ENCODE results near the gene TAF1D.
"Not testable (repeated sequence)": the region's sequence is repeated elsewhere in the genome, so short reads cannot be mapped to it uniquely, and the experiment has no call there.

Gene TAF1D, protein sequence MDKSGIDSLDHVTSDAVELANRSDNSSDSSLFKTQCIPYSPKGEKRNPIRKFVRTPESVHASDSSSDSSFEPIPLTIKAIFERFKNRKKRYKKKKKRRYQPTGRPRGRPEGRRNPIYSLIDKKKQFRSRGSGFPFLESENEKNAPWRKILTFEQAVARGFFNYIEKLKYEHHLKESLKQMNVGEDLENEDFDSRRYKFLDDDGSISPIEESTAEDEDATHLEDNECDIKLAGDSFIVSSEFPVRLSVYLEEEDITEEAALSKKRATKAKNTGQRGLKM

DNA sequence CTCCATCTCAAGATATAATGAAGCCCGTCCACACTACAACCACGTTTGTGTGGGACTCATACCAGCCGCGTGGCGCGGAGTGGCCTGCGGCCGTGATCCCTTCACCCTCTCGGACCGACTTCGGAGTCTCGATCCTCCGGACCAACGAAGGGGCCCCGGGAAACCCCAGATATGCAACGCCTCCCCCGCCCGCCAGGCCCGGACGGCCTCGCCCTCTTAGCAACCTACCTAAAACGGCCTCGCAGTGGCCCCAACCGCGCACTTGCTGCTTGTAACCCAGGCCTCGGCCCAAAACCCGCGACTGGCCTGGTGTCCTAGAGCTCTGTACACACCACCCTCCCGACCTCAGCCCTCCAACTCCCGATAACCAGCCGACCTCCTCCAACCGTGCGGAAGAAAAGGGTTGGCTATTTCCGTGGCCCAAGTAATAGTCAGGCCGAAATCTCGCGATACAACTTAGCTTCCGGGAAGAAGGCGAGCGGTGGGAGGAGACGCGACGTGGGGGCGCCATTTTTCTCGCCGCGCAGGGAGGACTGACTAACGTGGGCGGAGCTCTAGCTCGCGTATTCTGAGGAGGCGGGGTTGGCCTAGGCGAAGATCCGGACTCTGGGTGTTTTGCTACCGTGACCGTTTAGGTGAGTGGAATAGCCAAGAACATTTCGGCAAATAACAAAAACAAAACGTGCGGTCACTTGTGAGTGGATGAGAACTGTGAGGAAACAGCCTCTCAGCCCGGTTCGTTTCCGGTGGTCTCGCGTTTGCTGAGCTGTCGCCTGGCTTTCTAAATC lies at the start of gene TAF1D, which contains the start of gene C11orf54:
TAF1D (minus strand) TSS at position 402 of the 788 bp plus-strand sequence. CDS start 2,191 bp downstream, outside the sequence.
C11orf54 (plus strand) TSS at position 579 of the 788 bp plus-strand sequence. CDS start 5,722 bp downstream, outside the sequence.
- DNase-seq = peak; percentile 98 to 100 (median 99)

DNA sequence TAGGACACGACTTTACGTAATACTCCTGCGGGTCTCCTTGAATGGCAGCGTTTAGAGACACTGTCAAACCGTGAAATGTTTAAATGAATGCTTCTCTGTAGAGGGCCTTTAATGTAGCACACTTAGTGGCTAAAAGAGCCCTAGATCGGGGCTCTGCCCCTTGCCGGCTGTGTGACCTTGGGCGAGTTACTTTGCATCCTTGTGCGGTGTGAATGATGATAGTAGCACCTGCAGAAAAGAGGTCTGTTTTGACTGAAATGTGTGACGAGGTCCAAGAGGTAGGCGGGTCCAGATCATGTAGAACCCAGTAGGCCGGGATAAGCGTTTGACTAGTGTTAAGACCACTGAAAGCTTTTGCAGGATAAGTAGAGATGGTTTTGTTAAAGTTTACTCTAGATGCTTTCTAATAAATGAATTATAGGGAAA lies 43.7 kb upstream of the TAF1D start:
- peak in 1 of 3 experiments; percentile 81 for DNase-seq

DNA sequence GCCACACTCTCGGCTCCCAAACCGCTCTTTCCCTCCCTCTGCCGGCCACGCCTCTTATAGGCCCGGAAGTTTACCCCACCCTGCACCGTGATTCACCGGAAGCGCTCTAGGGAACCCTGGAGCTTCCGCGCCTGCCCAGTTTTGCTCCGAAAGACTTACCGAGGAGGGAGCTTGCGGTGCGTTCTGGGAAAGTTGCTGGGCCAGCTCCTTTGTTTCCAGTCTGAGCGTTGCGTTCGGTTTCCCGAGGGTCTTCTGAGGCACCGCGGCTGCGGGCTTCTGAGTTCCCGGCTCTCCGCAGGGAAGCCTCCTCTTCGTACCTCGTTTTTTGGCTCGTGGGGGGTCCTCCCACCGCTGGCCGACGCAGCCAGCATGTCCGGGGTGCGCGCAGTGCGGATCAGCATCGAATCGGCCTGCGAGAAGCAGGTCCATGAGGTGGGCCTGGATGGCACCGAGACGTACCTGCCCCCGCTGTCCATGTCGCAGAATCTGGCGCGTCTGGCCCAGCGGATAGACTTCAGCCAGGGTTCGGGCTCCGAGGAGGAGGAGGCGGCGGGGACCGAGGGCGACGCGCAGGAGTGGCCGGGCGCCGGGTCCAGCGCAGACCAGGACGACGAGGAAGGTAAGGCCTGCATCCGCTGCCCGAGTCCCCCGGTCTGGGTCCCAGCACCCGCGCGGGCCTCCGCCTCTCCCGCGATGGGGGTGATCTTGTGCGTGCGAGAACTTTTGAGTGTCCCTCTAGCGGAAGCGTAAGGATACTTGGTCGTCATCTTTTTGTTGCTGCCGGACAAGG lies 43.0 kb upstream of the TAF1D start, which contains the start of gene MED17:
MED17 (plus strand) TSS at position 138 of the 790 bp plus-strand sequence; CDS start at position 370, 232 bp downstream.
- peak; percentile 93 to 99 (median 96) for DNase-seq

DNA sequence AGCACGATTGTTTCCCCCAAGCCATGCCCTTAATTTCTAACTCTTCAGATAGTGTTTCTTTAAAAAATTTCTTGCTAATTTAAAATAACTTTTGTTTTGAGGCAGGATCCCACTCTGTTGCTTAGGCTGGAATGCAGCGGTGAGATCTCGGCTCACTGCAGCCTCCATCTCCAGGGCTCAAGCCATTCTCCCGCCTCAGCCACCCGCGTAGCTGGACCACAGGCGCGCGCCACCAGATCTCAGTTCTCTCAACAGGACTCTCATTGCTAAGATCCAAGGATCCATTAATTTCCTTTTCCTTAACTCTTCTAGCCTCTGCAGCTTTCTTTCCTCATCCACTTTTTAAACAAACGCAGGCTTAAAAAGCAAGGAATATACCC lies 42.5 kb upstream of the TAF1D start:
- DNase-seq = no peak

DNA sequence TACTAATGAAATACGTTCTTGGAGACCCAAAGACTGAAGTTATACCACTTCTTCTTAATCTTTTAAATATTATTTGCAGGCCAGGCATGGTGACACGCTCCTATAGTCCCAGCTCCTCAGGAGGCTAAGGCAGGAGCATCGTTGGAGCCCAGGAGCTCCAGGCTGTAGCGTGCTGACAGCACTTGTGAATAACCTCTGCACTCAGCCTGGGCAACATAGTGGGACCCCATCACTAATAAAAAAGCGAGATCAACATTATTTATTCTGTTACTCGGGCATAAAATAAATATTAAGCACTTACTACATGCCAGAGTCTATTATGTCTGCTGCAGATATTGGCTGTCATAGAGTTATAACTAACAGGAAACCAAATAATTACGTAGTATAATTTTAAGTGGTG lies 42.1 kb upstream of the TAF1D start:
- DNase-seq = no peak

DNA sequence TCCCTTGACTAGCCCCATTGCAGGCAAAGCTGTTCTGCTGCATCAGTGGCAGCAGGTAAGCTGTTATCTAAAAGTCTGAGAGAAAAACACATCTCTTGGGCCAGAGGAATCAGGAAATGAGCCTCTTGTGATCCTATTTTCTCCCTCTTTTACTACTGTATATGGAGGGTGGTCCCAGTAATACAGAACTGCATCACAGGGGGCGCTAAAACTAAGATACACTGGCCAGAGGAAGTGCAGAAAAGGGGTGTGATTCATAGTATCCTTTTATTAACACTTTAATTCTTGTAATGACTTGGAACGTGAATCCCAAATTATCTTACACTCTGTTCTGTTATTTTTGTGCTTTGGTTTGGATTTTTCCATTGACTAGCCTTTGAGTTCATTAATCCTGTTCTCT lies 34.0 kb upstream of the TAF1D start:
- DNase-seq = no peak

DNA sequence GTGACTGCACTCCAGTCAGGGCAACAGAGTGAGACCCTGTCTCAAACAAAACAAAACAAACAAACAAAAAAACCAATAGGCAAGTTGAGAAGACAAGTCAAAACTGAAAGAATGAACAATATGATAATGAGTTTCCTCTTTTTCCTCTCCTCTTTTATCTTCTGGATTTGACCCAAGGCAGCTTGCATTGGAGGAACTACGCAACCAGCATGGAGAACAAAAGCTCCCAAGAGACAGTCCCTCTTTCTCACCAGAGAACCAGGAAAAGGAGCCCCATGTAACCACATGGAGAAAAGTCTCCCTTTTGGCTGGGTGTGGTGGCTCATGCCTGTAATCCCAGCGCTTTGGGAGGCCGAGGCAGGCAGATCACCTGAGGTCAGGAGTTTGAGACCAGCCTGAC lies 33.3 kb upstream of the TAF1D start:
- not testable (repeated sequence) for DNase-seq

DNA sequence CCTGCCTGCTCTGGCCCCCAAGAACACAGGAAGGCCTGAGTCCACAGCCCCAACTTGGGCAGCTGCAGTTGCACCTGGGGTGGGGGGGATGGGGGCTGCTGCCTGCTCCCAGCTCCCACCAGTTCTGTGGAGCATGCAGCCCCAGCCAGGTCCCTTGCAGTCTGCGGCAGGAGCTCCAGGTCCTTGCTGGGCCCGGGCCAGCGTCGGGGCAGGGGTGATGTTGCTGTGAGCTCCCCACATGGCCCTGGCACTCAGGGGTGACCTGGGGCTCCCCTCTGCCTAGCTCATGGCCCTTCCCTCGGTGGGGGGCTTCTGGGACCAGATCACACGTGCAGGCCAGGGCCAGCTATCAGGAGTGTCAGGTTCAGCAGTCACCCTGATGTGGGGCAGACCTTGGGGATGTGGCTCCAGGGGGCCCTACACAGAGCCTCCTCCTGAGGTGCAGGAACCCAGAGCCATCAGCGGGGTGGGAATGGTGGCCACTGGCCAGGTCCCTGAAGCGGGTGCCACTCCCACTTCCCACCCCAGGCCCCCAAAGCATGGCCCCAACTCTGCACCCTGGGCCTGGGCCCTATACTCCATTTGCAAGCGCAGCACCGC lies 32.4 kb upstream of the TAF1D start:
- DNase-seq = no peak

DNA sequence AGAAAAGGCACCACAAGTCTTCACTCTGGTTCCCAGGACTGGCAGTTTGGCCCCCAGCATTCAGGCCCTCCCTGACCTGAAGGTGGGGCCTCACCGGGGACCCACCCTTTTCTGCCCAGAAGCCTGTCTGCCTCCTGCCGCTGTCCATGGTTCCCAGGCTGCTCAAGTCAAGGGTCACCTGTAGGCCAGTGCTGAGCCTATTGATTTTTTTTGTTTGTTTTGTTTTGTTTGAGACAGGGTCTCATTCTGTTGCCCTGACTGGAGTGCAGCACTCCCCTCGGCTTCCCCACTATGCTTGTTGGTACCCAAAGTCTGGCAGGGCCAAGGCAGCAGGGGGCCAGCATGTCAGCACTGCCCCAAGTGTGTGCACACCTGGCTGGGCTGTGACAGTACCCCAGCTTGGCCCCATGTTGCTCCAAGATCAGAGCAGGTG lies 31.8 kb upstream of the TAF1D start:
- DNase-seq = no peak

DNA sequence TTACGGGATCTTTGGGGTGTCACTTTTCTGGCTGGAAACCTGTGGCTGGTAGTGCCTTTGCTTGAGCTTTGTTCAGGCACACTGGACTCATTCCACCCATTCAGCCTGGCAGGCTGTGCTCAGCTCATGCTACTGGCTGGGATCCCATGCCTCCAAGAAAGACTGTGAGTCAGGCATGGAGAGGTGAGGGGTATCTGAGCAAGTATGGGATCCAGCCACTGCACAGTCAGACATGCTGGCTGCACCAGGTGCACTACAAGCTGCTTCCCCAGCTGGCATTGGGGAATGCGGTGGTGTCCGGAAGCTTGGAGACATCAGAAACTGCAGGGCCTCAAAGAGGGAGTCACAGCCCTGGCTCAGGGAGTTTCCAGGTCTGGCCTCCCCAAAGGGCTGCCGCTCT lies 30.8 kb upstream of the TAF1D start:
- no peak for DNase-seq

DNA sequence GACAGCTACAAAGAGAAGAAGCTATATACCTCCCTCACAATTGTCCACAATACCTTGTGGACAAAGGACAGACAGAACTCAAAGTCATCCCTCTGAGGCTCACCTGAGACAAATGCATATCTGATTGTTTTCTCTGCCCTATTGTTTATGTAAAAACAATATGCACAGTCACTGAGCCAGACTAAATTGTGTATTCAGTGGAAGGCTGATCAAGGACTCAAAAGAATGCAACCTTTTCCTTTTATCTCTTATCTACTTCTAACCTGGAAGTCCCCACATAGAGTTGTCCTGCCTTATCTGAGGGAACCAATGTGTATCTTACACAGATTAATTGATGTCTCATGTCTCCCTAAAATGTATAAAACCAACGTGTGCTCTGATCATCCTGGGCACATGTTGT lies 28.9 kb upstream of the TAF1D start:
- no peak for DNase-seq

DNA sequence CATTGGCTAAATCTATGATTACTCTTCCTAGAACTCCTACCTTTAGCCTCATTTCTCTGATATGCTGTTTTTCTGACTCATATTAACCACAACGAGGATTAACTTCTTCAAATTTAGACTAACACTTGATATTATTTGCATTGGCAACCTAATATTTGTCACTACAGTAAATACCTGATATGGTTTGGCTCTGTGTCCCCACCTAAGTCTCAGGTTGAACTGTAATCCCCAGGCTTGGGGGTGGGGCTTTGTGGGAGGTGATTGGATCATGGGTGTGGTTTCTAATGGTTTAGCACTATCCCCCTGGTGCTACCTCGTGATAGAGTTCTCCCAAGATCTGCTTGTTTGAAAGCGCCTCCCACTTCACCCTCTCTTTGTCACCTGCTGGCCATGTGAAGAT lies 25.7 kb upstream of the TAF1D start:
- no peak for DNase-seq

DNA sequence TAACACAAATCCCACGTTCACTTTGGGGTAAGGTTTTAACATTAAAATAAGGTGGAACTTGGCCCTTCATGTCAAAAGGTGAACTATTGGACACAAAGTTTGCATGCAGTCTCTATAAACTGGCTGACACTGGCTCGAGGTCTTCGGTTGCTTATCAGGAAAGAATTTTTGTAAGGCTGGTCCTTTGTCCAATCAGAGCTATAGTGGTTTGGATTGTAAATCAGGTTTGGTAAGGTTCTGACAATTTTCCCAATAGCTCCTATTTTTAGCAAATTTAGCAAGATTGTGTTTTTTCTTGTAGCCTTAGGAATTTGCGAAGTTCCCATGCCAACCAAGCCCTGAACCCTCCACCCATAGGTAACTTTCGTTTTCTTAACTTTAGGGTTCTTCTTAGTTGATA lies 25.2 kb upstream of the TAF1D start:
- no peak for DNase-seq

DNA sequence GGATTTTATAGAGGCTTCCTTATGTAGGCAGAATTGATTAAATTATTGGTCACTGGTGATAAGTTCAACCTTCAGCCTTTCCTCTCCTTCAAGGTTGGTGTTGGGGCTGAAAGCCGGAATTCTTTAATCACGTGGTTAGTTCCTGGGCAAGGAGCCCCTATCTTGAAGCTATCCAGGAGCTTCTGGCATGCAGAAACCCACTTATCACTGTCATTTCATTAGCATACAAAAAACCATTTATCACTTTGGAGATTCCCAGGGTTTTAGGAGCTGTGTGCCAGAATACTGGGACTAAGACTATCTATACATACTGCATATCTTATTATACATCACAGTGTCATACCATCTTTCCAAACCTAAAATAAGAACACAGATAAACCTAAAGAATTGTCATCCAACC lies 24.3 kb upstream of the TAF1D start:
- no peak for DNase-seq

DNA sequence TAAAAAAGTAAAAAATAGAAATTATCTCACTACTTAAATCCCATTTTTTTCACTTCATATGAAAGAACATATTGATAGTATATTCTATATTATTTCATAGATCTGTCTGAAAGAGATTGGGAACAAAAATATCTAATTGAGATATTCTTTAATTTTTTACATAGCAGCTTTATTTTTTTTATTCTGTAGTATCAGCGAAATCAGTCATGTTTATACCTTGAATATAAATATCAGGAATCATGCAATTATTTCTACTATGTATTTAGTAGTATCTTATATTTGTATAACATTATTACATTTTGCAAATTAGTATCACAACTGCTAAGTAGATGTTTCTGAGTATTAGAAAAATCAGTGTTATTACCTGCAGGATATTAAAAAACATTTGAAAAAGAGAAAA lies 20.6 kb upstream of the TAF1D start:
- no peak for DNase-seq

DNA sequence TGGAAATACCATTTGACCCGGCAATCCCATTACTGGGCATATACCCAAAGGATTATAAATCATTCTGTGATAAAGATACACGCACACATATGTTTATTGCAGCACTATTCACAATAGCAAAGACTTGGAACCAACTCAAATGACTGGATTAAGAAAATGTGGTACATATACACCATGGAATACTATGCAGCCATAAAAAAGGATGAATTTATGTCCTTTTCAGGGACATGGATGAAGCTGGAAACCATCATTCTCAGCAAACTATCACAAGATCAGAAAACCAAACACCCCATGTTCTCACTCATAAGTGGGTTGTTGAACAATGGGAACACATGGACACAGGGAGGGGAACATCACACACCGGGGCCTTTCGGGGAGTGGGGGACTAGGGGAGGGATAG lies 17.8 kb upstream of the TAF1D start:
- DNase-seq = not testable (repeated sequence)

DNA sequence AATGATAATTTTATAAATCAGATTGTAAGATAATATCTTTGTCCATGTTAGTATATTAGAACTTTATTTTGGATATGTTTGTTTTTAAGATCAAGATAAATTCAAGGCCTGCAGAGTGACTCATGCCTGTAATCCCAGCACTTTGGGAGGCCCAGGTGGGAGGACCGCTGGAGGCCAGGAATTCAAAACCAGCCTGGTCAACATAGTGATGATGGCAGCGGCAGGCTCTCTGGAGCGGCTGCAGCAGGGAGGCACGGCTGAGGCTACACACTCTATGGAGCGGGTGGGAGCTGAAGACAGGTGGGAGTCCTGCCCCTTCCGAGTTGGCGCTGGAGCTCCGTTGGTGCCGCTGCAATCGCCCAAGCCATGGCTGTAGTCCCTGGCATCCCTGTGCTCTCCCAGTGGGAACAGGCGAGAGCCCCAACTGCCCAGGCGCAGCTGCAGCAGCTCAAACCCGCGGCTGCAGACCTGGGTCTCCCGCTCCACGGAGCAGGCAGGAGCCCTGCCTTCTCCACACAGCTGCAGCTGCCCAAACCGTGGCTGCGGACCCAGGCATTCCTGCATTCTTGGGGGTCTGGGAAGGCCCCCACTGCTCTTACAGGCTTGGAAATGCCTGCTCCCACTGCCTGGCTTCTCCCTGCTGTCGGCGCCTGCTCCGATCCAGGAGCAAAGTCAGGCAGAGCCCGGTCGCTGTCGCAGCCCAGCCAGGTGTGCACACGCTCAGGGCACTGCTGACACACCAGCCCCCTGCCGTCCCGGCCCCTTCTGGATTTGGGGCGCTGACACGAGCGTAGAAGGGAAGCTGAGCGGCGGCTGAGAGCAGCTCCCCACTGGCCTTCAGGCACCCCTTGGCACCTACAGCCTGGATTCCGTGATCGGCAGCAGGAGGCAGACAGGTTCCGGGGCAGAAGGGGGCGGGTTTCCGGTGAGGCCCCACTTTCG lies 16.9 kb upstream of the TAF1D start:
- DNase-seq = no peak

DNA sequence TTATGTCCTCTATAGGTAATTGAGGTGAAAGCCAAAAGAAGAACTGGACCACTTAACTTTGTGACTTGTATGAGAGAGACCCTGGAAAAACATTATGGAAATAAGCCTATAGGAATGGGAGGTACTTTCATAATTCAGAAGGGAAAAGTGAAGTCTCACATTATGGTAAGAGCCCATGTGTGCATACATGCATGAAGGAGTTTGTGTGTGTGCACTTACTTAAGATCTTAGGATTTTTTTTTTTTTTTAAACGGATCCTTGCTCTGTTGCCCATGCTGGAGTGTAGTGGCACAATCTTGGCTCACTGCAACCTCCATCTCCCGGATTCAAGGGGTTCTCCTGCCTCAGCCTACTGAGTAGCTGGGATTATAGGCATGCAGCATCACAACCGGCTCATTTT lies 16.0 kb upstream of the TAF1D start:
- no peak for DNase-seq

DNA sequence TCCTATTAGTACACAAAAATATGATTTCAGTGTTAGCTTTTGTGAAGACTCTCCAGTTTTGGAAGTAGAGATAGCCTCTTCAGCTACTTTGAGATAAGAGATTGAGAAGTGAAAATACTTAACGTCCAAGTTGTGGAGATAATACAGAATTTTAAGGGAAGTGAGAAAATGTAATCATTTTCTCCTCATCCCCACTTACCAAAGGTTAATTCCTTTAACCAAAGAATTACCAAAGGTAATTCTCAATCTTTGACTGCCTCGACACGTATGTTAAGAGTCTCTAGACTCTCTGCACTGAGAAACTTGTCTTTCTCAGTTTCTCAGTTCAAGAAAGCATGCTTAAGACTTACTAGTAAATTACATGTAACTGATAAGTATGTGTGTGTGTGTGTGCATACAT lies 15.5 kb upstream of the TAF1D start:
- no peak for DNase-seq

DNA sequence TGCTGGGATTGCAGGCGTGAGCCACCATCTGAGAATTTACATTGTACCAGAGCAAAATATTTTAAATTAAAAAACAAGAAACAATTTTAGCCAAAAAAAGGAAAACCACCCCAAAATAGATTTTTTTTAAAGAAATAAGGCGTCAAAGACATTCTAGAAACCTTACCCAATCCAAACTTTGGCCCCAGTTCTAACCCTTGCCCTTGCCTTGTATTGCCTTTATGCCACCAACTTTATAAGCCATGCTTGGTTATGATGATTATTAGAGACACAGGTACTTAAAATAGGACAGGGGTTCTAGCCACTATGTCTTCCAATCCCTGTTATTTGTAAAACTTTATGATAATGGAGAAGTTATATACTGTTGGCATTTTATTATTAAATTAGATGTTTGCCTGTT lies 11.9 kb upstream of the TAF1D start:
- no peak for DNase-seq

DNA sequence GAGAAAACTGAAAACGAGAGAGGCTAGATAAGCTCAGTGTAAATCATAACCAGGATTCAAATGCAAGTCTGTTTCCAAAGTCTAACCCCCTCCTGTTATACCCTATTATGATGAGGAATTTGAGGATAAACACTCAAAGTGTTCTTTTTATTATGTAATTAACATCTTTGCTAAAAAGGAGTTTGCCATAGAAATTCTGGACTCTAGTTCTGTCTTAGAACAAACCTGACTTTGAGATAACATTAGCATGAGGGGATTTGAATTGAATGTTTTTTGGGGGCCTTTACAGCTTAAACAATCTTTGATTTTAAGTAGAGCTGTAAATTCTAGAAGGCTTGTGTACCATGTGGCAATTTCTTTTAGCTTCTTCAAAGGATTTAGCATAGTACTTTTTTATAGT lies 9.7 kb upstream of the TAF1D start:
- DNase-seq = no peak

DNA sequence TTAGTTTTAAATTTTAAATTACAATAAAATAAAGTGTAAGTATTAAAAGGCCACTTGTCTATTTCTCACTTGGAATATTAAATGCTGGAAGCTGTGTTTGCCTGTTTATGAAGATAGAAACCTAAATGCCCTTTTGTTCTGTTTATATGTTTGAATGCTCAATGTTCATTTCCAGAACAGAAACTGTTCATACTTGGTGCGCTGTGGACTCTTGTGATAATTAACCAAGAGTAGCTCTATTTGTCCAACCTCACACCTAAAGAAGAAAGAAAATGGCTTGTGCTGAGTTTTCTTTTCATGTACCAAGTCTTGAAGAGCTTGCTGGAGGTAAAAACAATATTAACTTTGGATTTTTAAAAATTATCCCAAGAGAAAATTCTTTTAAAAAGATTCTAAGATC lies 5.8 kb upstream of the TAF1D start:
- DNase-seq = no peak
